HepG2 (cell line): ENCODE measurements around the gene RHBG. TPM values are rescaled to one million over a fixed set of nuclear protein-coding genes. Genes with fewer than 3 reads are reported as not detected.

ENCODE experiments used
- ERF ChIP-seq: IDR thresholded peaks from 2 replicates; pipeline ENCODE4 v1.6.1; 2018; ENCODE audit warnings: missing biosample characterization, missing genetic modification reagents
- HIVEP1 ChIP-seq: sonication (generic); formaldehyde crosslinking; IDR thresholded peaks from 2 replicates; pipeline ENCODE4 v1.4.0; 2020; ENCODE audit warnings: mild to moderate bottlenecking, missing genetic modification reagents
- IRF9 ChIP-seq: sonication (generic); formaldehyde crosslinking; IDR thresholded peaks from 2 replicates; pipeline ENCODE4 v1.8.0; 2022; ENCODE audit warnings: missing genetic modification reagents, mild to moderate bottlenecking, borderline replicate concordance
- KAT7 ChIP-seq: IDR thresholded peaks from 2 replicates; pipeline ENCODE4 v1.6.1; 2018; ENCODE audit warnings: borderline replicate concordance, missing compliant biosample characterization
- NFYC ChIP-seq: IDR thresholded peaks from 2 replicates; pipeline ENCODE4 v1.6.1; 2016; ENCODE audit warnings: missing genetic modification reagents, missing compliant biosample characterization
- SP5 ChIP-seq: IDR thresholded peaks from 2 replicates; pipeline ENCODE4 v1.6.1; 2016; ENCODE audit warnings: low read depth, borderline replicate concordance
- ZFP36 ChIP-seq: fragments of 150-350 bp; IDR thresholded peaks from 2 replicates; pipeline ENCODE4 v1.6.1; 2018; ENCODE audit warnings: borderline replicate concordance, low read length, low read depth; ENCODE audit not compliant: partially characterized antibody
- ZNF101 ChIP-seq: sonication (generic); formaldehyde crosslinking; IDR thresholded peaks from 2 replicates; pipeline ENCODE4 v1.4.0; 2020; ENCODE audit warnings: mild to moderate bottlenecking, low read depth, missing genetic modification reagents, borderline replicate concordance
- ZNF530 ChIP-seq: sonication (generic); formaldehyde crosslinking; IDR thresholded peaks from 2 replicates; pipeline ENCODE4 v1.5.0; 2020; ENCODE audit warnings: low read depth, mild to moderate bottlenecking, missing genetic modification reagents
- ZNF597 ChIP-seq: sonication (generic); formaldehyde crosslinking; IDR thresholded peaks from 2 replicates; pipeline ENCODE4 v1.5.0; 2020; ENCODE audit warnings: missing genetic modification reagents
- polyA plus RNA-seq, 8 experiments: library from polyadenylated mRNA; depleted of rRNA in 3 of 8; stranded (reverse) in 7 of 8; unstranded in 1 of 8; fragments of >200 nt; fragmentation: Illumina TruSeq in 4 of 8; extraction: Trizol in 4 of 8; gene quantifications; 2 replicates each; pipeline versions ENCODE4 v1.2.1 to v1.2.3, GENCODE V29; 2011 to 2016; ENCODE audit warnings: low read depth in 4 of 8, missing spikeins in 1 of 8, mixed read lengths in 1 of 8; ENCODE audit not compliant: insufficient read depth in 1 of 8
- total RNA-seq, 5 experiments: library from RNA; depleted of rRNA; stranded (reverse); fragments of >200 nt; fragmentation: Illumina TruSeq; extraction: Trizol; gene quantifications; 2 replicates each; pipeline ENCODE4 v1.2.3, GENCODE V29; 2016; ENCODE audit warnings: low read depth in 1 of 5
- TF ChIP-seq, protein P1 (sequence below): sonication (generic); formaldehyde crosslinking; IDR thresholded peaks from 2 replicates; pipeline ENCODE4 v1.4.0; 2020; ENCODE audit warnings: low read depth, missing genetic modification reagents
- TF ChIP-seq, protein P2 (sequence below): IDR thresholded peaks from 2 replicates; pipeline ENCODE4 v1.6.1; 2012; ENCODE audit warnings: low read length, improper control_type of control experiment
- TF ChIP-seq, protein P3 (sequence below): sonication (generic); formaldehyde crosslinking; IDR thresholded peaks from 2 replicates; pipeline ENCODE4 v1.5.0; 2020; ENCODE audit warnings: mild to moderate bottlenecking, missing genetic modification reagents, borderline replicate concordance
- TF ChIP-seq, protein P4 (sequence below): sonication (generic); formaldehyde crosslinking; IDR thresholded peaks from 2 replicates; pipeline ENCODE4 v1.5.0; 2020; ENCODE audit warnings: mild to moderate bottlenecking, missing genetic modification reagents, moderate library complexity

RHBG gene
- total and polyA plus RNA-seq, 2 of the 13 experiments (the other 11 are each of a cell fraction or from before 2014, with no cell fraction given) = 61.8 to 73.5 TPM

DNA sequence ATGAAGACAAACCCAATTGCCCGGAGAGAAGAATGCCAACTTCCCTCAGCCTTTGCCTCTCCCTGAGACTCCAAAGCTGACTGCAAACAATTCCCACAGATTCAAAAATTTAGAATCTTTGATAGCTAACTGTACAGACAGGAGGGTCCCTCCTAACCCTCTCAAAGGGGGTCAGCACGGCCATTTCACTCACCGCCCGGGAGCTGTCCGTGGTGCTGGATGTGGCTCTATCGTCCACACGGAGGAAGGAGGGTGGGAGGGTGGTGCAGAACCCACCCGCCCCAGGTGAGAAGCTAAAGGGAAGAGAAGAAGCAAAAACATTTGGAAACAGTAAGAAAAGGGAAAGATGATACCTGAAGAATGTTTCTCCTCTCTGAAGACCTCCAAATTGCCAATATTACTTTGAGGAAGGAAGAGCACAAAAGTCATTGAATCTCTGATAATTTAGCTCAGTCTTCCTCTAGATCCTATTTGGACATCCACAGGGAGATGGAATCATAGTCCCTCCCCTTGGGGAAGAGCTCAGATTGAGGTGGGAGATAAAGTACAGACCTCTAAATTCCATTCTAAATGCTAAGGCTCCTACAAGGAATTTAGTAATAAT, 45.6 kb downstream of the RHBG start (continued):
- TF ChIP-seq, protein P1, sequence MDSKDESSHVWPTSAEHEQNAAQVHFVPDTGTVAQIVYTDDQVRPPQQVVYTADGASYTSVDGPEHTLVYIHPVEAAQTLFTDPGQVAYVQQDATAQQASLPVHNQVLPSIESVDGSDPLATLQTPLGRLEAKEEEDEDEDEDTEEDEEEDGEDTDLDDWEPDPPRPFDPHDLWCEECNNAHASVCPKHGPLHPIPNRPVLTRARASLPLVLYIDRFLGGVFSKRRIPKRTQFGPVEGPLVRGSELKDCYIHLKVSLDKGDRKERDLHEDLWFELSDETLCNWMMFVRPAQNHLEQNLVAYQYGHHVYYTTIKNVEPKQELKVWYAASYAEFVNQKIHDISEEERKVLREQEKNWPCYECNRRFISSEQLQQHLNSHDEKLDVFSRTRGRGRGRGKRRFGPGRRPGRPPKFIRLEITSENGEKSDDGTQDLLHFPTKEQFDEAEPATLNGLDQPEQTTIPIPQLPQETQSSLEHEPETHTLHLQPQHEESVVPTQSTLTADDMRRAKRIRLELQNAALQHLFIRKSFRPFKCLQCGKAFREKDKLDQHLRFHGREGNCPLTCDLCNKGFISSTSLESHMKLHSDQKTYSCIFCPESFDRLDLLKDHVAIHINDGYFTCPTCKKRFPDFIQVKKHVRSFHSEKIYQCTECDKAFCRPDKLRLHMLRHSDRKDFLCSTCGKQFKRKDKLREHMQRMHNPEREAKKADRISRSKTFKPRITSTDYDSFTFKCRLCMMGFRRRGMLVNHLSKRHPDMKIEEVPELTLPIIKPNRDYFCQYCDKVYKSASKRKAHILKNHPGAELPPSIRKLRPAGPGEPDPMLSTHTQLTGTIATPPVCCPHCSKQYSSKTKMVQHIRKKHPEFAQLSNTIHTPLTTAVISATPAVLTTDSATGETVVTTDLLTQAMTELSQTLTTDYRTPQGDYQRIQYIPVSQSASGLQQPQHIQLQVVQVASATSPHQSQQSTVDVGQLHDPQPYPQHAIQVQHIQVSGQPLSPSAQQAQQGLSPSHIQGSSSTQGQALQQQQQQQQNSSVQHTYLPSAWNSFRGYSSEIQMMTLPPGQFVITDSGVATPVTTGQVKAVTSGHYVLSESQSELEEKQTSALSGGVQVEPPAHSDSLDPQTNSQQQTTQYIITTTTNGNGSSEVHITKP (CRISPR knock-in tag) = no peak
- TF ChIP-seq ZNF101 (CRISPR knock-in tag) = no peak
- TF ChIP-seq, protein P2, sequence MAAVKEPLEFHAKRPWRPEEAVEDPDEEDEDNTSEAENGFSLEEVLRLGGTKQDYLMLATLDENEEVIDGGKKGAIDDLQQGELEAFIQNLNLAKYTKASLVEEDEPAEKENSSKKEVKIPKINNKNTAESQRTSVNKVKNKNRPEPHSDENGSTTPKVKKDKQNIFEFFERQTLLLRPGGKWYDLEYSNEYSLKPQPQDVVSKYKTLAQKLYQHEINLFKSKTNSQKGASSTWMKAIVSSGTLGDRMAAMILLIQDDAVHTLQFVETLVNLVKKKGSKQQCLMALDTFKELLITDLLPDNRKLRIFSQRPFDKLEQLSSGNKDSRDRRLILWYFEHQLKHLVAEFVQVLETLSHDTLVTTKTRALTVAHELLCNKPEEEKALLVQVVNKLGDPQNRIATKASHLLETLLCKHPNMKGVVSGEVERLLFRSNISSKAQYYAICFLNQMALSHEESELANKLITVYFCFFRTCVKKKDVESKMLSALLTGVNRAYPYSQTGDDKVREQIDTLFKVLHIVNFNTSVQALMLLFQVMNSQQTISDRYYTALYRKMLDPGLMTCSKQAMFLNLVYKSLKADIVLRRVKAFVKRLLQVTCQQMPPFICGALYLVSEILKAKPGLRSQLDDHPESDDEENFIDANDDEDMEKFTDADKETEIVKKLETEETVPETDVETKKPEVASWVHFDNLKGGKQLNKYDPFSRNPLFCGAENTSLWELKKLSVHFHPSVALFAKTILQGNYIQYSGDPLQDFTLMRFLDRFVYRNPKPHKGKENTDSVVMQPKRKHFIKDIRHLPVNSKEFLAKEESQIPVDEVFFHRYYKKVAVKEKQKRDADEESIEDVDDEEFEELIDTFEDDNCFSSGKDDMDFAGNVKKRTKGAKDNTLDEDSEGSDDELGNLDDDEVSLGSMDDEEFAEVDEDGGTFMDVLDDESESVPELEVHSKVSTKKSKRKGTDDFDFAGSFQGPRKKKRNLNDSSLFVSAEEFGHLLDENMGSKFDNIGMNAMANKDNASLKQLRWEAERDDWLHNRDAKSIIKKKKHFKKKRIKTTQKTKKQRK = no peak
- no peak for TF ChIP-seq ZNF530 (CRISPR knock-in tag)
- no peak for TF ChIP-seq SP5 (CRISPR knock-in tag)
- no peak for TF ChIP-seq HIVEP1 (CRISPR knock-in tag)
- TF ChIP-seq ERF (CRISPR knock-in tag) = no peak
- TF ChIP-seq IRF9 = no peak
- TF ChIP-seq ZFP36 = no peak
- TF ChIP-seq NFYC (CRISPR knock-in tag) = no peak
- TF ChIP-seq KAT7 (CRISPR knock-in tag) = no peak
- TF ChIP-seq, protein P3, sequence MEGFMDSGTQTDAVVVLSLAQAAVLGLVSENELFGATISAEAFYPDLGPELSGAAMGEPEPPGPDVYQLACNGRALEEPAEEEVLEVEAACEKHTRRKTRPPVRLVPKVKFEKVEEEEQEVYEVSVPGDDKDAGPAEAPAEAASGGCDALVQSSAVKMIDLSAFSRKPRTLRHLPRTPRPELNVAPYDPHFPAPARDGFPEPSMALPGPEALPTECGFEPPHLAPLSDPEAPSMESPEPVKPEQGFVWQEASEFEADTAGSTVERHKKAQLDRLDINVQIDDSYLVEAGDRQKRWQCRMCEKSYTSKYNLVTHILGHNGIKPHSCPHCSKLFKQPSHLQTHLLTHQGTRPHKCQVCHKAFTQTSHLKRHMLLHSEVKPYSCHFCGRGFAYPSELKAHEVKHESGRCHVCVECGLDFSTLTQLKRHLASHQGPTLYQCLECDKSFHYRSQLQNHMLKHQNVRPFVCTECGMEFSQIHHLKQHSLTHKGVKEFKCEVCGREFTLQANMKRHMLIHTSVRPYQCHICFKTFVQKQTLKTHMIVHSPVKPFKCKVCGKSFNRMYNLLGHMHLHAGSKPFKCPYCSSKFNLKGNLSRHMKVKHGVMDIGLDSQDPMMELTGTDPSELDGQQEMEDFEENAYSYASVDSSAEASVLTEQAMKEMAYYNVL (CRISPR knock-in tag) = no peak
- TF ChIP-seq, protein P4, sequence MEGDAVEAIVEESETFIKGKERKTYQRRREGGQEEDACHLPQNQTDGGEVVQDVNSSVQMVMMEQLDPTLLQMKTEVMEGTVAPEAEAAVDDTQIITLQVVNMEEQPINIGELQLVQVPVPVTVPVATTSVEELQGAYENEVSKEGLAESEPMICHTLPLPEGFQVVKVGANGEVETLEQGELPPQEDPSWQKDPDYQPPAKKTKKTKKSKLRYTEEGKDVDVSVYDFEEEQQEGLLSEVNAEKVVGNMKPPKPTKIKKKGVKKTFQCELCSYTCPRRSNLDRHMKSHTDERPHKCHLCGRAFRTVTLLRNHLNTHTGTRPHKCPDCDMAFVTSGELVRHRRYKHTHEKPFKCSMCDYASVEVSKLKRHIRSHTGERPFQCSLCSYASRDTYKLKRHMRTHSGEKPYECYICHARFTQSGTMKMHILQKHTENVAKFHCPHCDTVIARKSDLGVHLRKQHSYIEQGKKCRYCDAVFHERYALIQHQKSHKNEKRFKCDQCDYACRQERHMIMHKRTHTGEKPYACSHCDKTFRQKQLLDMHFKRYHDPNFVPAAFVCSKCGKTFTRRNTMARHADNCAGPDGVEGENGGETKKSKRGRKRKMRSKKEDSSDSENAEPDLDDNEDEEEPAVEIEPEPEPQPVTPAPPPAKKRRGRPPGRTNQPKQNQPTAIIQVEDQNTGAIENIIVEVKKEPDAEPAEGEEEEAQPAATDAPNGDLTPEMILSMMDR (CRISPR knock-in tag) = no peak
- no peak for TF ChIP-seq ZNF597 (CRISPR knock-in tag)
